Measurements from ENCODE around the gene MCC. TPM values are rescaled to one million over a fixed set of nuclear protein-coding genes. Genes with fewer than 3 reads are reported as not detected.
A peak's percentile ranks its signal among the peaks of the same experiment; 100 is the strongest.

Gene MCC
- total RNA-seq, 1 donor from 2014 or later: 10.1 TPM

GRCh38 chr5:113152380-113152740 is 335.9 kb downstream of the MCC start:
- no peak for DNase-seq (ENCODE audit: low read depth in 2 of 2)

GRCh38 chr5:113151641-113152379 is 336.4 kb downstream of the MCC start:
- DNase-seq (ENCODE audit: low read depth in 2 of 2): no peak

GRCh38 chr5:113150821-113151220 is 337.4 kb downstream of the MCC start:
- DNase-seq (ENCODE audit: low read depth in 2 of 2): no peak

DNA sequence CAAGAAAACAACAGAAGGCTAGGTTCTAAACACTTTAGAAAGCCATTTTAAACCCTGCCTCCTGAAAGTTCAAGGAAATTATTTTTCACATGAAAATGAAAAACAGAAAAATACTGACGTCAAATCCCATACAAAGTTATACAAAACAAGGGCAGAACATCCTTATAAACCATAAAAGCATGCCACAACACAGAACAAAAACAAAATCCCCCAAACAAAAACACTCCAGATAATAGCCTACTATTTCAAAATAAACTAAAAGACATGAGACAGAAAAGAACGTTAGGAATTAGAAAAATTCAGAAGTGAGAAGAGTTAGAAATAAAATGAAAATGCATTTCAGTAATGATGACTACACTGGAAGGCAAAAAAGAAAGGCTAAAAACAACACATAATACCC is 338.0 kb downstream of the MCC start:
- no peak for DNase-seq (ENCODE audit: low read depth in 2 of 2)

GRCh38 chr5:113147537-113147936 is 340.7 kb downstream of the MCC start:
- DNase-seq (ENCODE audit: low read depth in 2 of 2): no peak

DNA sequence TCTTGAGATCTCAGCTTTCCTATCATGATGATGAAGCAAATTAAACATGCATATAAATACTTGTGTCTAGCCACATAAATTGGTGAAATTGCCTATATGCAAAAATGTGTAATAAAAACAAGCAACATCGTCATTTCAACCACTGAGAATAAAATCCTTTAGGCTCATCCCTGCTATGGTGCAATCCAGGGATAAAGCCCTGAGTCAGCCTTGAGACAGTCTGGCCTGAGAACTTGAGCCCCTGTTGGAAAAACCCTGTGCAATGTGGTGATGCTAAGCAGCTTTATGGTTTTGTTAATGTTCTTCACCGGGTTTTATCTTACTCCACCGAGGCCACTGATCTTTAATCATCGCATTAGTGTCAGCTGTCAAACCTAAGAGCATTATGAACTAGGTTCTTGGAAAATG is 341.1 kb downstream of the MCC start:
- DNase-seq (ENCODE audit: low read depth in 2 of 2): no peak

- no peak for DNase-seq (ENCODE audit: low read depth in 2 of 2)
Observed at GRCh38 chr5:113145757-113146387, 342.4 kb downstream of the MCC start.

- no peak for DNase-seq (ENCODE audit: low read depth in 2 of 2)
Observed at GRCh38 chr5:113142186-113142585, 346.1 kb downstream of the MCC start.

GRCh38 chr5:113140837-113141671 is 347.2 kb downstream of the MCC start:
- DNase-seq (ENCODE audit: low read depth in 2 of 2): no peak

DNA sequence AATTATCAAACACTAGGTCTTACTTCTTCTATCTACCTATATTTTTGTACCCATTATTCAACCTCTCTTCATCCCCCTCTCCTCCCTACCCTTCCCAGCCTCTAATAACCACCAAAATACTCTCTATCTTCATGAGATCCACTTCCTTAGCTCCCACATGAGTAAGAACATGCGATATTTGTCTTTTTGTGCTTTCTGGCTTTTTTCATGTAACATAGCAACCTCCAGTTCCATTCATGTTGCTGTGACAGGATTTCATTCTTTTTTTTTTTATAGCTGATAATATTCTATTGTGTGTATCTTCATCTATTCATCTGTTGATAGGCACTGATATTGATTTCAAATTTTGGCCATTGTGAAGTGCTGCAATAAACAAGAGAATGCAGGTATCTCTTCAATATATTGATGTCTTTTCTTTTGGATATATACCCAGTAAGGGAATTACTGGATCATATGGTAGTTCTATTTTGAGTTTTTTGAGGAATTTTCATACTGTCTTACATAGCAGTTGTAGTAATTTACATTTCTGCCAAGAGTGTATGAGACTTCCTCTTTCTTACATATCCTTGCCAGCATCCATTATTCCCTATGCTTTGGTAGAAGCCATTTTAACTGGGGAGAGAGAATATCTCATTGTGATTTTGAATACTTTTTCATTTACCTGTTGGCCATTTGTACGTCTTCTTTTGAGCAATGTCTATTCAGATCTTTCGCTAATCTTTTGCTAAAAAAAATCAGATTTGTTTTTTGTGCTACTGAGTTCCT is 354.9 kb downstream of the MCC start:
- no peak for DNase-seq (ENCODE audit: low read depth in 2 of 2)

DNA sequence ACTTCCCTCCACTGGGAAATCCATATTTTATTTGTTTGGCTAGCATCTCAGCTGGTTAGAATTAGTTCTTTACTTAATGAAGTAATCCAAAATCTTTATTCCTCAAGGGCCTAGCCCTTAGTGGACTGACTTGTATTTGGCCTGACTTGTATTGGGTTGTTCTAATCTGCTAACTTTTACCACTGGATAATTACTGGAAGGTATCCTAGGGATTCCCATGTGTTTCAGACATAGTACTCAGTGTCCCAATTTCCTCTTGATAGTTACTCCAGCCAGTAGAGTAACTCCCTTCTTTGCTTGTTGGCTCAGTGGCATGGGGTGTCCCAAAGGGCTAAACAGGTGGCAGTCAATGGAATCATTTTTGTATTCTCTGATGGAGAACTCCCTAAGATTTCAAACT is 355.7 kb downstream of the MCC start:
- DNase-seq (ENCODE audit: low read depth in 2 of 2): no peak

DNA sequence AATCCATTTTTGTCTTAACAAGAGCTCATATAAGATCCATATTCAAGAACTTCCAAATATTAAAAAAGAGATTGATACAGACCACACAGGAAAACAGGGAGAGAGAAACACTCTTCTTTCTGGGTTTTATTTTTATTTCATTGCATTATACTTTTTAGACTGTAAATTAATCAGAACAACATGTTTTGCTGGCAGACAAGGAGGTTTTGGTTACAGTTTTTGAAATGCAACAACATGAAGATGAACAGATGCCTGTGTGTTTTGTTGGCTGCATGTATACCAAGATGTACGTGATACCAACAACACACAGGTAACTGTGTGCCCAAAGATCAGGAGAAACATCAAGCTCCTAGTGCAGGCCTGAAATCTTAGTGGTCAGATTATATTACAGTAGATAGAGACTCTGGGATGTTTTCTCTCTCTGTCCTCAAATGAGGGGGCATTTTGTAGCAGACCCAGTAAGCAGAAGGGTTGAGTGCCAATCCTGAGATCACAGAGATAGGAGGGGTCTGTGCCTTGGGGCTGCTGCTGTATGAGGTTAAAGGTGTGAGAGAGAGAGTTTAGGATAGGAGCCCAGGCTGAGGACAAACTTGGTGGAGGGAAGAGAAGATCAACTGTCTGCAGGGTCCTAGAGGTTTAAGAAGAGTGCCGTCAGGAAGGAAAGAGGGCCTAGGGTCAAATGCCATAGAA is 359.5 kb downstream of the MCC start:
- no peak for DNase-seq (ENCODE audit: low read depth in 2 of 2)

DNA sequence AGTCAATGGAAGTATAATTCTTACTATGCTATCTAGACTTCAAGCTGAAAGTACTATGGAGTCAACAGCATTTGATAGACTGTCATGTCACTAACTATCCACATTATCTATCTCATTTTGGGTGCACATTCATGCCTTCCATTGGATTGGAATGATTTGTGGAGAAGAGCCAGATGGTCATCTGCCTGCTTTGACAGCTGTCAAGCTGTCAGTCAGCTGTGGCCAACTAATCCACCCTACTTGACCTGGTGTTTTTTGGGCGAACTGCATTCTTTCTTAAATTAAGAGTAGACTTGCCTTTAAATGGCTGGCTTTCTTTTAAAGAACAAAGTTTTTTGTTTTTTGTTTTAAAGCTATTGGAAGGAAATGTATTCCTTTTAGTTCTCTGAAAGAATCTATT is 360.2 kb downstream of the MCC start:
- no peak for DNase-seq (ENCODE audit: low read depth in 2 of 2)

GRCh38 chr5:113127021-113127420 is 361.2 kb downstream of the MCC start:
- no peak for DNase-seq (ENCODE audit: low read depth in 2 of 2)

DNA sequence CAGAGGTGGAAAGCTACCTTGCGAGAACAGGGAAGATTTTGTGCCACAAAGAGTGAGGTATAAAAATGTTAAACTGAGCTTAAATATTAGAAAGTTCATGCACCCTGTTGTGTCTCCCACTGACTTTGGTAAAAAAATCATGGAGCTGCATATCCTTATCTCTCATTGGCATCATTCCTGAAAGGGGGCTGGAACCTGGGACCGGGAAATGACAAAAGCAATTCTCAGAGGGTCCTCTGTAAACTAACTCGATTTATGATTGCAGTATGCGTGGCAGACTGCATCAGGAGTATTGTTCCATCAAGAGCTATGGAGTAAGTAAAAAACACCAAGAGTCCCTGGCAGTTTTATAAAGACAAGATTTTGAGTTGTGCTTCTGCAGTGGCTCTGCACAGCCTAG is 362.9 kb downstream of the MCC start:
- no peak for DNase-seq (ENCODE audit: low read depth in 2 of 2)

- DNase-seq (ENCODE audit: low read depth in 2 of 2): no peak
Observed at GRCh38 chr5:113124914-113125313, 363.3 kb downstream of the MCC start.

DNA sequence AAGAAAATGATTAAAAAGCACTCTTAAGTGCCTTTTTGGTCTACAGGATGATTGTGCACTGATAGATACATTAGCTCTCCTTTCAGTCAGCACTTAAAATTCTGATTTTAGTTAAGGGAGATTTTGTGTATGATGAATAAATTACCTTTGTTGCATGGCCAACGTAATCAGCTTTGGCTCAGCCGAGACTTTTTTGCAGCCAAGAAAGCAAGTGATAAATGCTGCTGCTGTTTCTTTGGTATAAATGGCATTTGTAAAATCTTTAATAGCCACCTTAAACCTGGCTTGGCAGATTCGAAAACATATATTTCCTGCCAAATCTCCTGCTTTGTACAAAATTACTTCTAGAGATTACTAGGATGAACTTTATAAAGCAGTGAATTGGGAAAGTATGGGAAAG is 364.0 kb downstream of the MCC start:
- no peak for DNase-seq (ENCODE audit: low read depth in 2 of 2)

- DNase-seq (ENCODE audit: low read depth in 2 of 2): peak; percentile 10 to 30
Observed at GRCh38 chr5:113123618-113124017, 364.6 kb downstream of the MCC start.

GRCh38 chr5:113122053-113122452 is 366.2 kb downstream of the MCC start:
- no peak for DNase-seq (ENCODE audit: low read depth in 2 of 2)

- no peak for DNase-seq (ENCODE audit: low read depth in 2 of 2)
Observed at GRCh38 chr5:113119246-113119924, 368.9 kb downstream of the MCC start.

GRCh38 chr5:113118765-113119164 is 369.5 kb downstream of the MCC start:
- DNase-seq (ENCODE audit: low read depth in 2 of 2): no peak
